T-helper 17 cell (primary cell): ENCODE measurements around the gene PI16. TPM values are rescaled to one million over a fixed set of nuclear protein-coding genes. Genes with fewer than 3 reads are reported as not detected.
A peak's percentile ranks its signal among the peaks of the same experiment; 100 is the strongest.

Source experiments
- ATAC-seq: fragments of 150-1000 bp; cut with Tn5 transposase; 2 replicates; pipeline ENCODE4 v1.10.0; 2021; ENCODE audit warnings: mild to moderate bottlenecking, moderate library complexity
- DNase-seq, 3 donors: peaks; one replicate each; pipeline versions ENCODE4 v3.0.0 to v3.0.0-alpha.2; 2020 to 2021
- H3K9me3 ChIP-seq: one replicate; pipeline ENCODE4 v1.7.0; 2013; ENCODE audit warnings: low read length, mild to moderate bottlenecking; ENCODE audit not compliant: control insufficient read depth, poor library complexity, severe bottlenecking
- H3K27ac Mint-ChIP-seq: one replicate; pipeline ENCODE4 v1.8.0; 2022; ENCODE audit warnings: mild to moderate bottlenecking, moderate library complexity, mixed read lengths
- H3K27me3 Mint-ChIP-seq: one replicate; pipeline ENCODE4 v1.8.0; 2022; ENCODE audit warnings: mixed read lengths
- H3K36me3 Mint-ChIP-seq: one replicate; pipeline ENCODE4 v1.8.0; 2022; ENCODE audit warnings: low read depth, mixed read lengths
- H3K4me1 Mint-ChIP-seq: one replicate; pipeline ENCODE4 v1.8.0; 2022; ENCODE audit warnings: mild to moderate bottlenecking, mixed read lengths
- H3K4me3 Mint-ChIP-seq: one replicate; pipeline ENCODE4 v1.8.0; 2022; ENCODE audit warnings: mild to moderate bottlenecking, moderate library complexity, mixed read lengths
- total RNA-seq, 4 donors: library from RNA in 2 of 4; stranded (reverse) in 2 of 4; gene quantifications; one replicate each; pipeline ENCODE4 v1.2.3 and lab custom pipeline; 2022 to 2026

The PI16 gene
- total RNA-seq, 2 donors from 2014 or later: 14.5 to 28.5 TPM

GRCh38 chr6:36976931-36977330 is 22.4 kb downstream of the PI16 start:
- H3K9me3 ChIP-seq: no peaks in the 10 kb centered on the region
- no peak for ATAC-seq
- Mint-ChIP-seq H3K36me3 (peaks cover 5% of the 10 kb centered on the region), H3K27ac (no peak overlapping the region), H3K27me3 (no peaks in the 10 kb centered on the region), H3K4me1 (peaks cover 27% of the 10 kb centered on the region), H3K4me3 (no peak overlapping the region)
- DNase-seq: no peak

- H3K9me3 ChIP-seq: no peaks in the 10 kb centered on the region
- H3K27me3 Mint-ChIP-seq: no peaks in the 10 kb centered on the region
- DNase-seq: no peak
- H3K36me3 Mint-ChIP-seq: peaks cover 7% of the 10 kb centered on the region
- H3K4me1 Mint-ChIP-seq: peaks cover 29% of the 10 kb centered on the region
- no peak overlapping the region for H3K27ac Mint-ChIP-seq
- peak; percentile 45 for ATAC-seq
- no peak overlapping the region for H3K4me3 Mint-ChIP-seq
These were observed 23.0 kb downstream of the PI16 start for GRCh38 chr6:36977470-36977941.

- Mint-ChIP-seq H3K27me3 (no peaks in the 10 kb centered on the region), H3K36me3 (peaks cover 7% of the 10 kb centered on the region), H3K27ac (peak overlapping the region; percentile 67), H3K4me3 (peak overlapping the region; percentile 25), H3K4me1 (peaks cover 29% of the 10 kb centered on the region)
- ATAC-seq: no peak
- no peak for DNase-seq
- no peaks in the 10 kb centered on the region for H3K9me3 ChIP-seq
These were observed 24.1 kb downstream of the PI16 start for GRCh38 chr6:36978421-36979346.

DNA sequence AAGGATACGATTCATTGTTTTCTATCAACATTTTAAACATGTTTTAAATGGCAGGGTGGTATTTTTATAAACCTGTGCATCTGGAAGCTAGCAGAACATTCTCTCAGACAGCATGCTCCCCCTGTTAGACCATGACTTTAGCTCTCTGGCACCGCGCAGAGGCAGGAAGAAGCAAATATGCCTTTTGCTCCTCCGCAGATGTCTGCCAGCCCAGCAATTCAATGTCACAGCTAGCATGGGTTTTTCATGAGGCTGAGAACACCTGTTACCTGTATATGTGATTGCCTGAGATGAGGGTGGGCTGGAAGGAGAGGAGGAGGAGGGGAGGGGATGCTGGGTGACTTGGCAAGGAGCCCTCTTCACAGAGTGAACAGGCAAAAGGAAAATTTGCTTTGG is 24.8 kb downstream of the PI16 start:
- Mint-ChIP-seq H3K27ac (no peak overlapping the region), H3K36me3 (peaks cover 7% of the 10 kb centered on the region), H3K4me3 (no peak overlapping the region), H3K27me3 (no peaks in the 10 kb centered on the region), H3K4me1 (peaks cover 29% of the 10 kb centered on the region)
- DNase-seq: no peak
- no peaks in the 10 kb centered on the region for H3K9me3 ChIP-seq
- peak; percentile 67 for ATAC-seq

GRCh38 chr6:36980129-36980528 is 25.6 kb downstream of the PI16 start:
- peaks cover 7% of the 10 kb centered on the region for H3K36me3 Mint-ChIP-seq
- peaks cover 29% of the 10 kb centered on the region for H3K4me1 Mint-ChIP-seq
- H3K9me3 ChIP-seq: no peaks in the 10 kb centered on the region
- no peaks in the 10 kb centered on the region for H3K27me3 Mint-ChIP-seq
- no peak for ATAC-seq
- H3K27ac Mint-ChIP-seq: peak overlapping the region; percentile 88
- DNase-seq: no peak
- no peak overlapping the region for H3K4me3 Mint-ChIP-seq

- Mint-ChIP-seq H3K27me3 (no peaks in the 10 kb centered on the region), H3K27ac (peak overlapping the region; percentile 88), H3K4me1 (peaks cover 29% of the 10 kb centered on the region), H3K4me3 (no peak overlapping the region), H3K36me3 (peaks cover 7% of the 10 kb centered on the region)
- ATAC-seq (no peak), DNase-seq (no peak)
- no peaks in the 10 kb centered on the region for H3K9me3 ChIP-seq
These were observed 26.5 kb downstream of the PI16 start for GRCh38 chr6:36980876-36981619.

- H3K9me3 ChIP-seq: no peaks in the 10 kb centered on the region
- Mint-ChIP-seq H3K4me1 (peaks cover 40% of the 10 kb centered on the region), H3K4me3 (no peak overlapping the region), H3K36me3 (peaks cover 6% of the 10 kb centered on the region), H3K27me3 (no peaks in the 10 kb centered on the region), H3K27ac (no peak overlapping the region)
- no peak for ATAC-seq
- DNase-seq: no peak
These were observed 29.0 kb downstream of the PI16 start for GRCh38 chr6:36983538-36983937.

- peaks cover 4% of the 10 kb centered on the region for H3K27me3 Mint-ChIP-seq
These were observed 30.3 kb downstream of the PI16 start for GRCh38 chr6:36984581-36985416.

DNA sequence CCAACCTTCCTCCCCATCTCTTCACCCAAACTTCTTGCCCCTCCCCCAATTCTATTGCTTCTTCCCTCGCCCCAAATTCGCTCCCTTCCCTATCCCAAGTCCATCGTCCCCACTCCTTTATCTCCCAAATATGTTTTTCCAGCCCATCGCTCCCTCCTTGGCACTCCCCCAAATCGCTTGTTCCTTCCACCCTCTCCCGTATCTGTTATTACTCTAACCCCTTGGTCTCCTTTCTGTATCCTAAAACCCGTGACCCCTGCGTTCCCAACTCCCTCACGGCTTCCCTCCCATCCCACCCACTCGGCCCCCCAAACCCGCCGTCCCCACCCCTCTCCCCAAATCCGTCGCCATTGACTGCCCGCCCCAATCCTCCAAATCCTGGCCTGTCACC is 30.9 kb downstream of the PI16 start:
- peaks cover 29% of the 10 kb centered on the region for H3K4me1 Mint-ChIP-seq
- peaks cover 6% of the 10 kb centered on the region for H3K36me3 Mint-ChIP-seq
- no peak for ATAC-seq
- DNase-seq: no peak
- peaks cover 4% of the 10 kb centered on the region for H3K27me3 Mint-ChIP-seq
- H3K4me3 Mint-ChIP-seq: no peak overlapping the region
- no peaks in the 10 kb centered on the region for H3K9me3 ChIP-seq
- no peak overlapping the region for H3K27ac Mint-ChIP-seq

More at GRCh38 chr6:36984581-36985416, 30.3 kb downstream of the PI16 start:
- DNase-seq (peak; percentile 33 to 57 (median 38)), ATAC-seq (peak; percentile 22)
- Mint-ChIP-seq H3K4me3 (no peak overlapping the region), H3K27ac (no peak overlapping the region), H3K36me3 (peaks cover 6% of the 10 kb centered on the region), H3K4me1 (peaks cover 32% of the 10 kb centered on the region)
- no peaks in the 10 kb centered on the region for H3K9me3 ChIP-seq

DNA sequence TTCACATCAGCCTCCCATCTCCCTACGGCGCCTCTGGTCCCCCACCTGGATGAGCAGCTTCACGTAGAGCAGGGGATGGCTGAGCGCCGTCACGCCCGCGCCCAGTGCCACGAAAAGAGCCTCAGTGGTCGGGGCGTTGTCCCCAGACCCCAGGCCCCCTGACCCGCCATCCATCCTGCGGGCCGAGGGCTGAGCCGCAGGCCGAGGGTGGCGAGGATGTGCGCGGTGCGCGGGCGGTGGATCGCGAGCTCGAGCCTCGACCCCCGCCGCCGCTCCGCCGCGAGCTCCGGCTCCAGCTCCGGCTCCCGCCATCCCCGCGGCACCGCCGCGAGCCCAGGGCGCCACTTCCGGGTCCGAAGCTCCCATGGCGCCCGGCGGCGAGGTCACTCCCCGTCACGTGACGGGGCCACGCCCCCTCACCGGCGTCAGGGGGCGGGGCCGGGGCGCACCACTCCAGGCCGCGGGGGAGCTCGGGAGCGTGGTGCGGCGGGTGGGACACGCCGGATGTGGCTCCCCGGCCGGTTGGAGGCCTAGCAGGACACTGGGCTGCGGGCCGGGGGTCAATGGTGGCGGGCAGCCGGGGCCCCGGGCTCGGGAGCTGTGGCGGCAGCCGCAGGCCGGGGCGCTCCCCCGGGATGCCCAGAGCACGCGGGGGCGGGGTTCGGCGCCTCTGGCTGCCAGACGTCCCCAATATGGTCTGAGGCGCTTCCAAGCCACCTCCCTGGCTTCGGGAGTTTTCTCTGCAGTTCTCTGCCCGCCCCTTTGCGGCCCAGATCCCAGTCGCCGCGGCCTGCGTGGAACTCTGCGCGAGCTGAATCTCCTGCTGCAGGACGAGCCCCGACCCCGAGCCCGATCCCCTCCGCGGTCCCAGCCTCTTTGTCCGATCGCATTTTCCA is 31.5 kb downstream of the PI16 start, which contains the start of gene MTCH1:
Gene MTCH1, minus strand, starts transcription at position 389 of the 896 bp plus-strand sequence. Its CDS starts 23 bp downstream, at position 366.
- peaks cover 25% of the 10 kb centered on the region for H3K4me1 Mint-ChIP-seq
- no peak within 1 kb of the TSS for H3K4me3 Mint-ChIP-seq
- ATAC-seq (peak; percentile 90), DNase-seq (peak; percentile 83 to 90 (median 88))
- peaks cover 4% of the 10 kb centered on the region for H3K27me3 Mint-ChIP-seq
- H3K36me3 Mint-ChIP-seq: peaks cover 6% of the 10 kb centered on the region
- H3K27ac Mint-ChIP-seq: peak within 1 kb of the TSS; percentile 96
- H3K9me3 ChIP-seq: no peaks in the 10 kb centered on the region

- DNase-seq (no peak), ATAC-seq (peak; percentile 15)
- no peaks in the 10 kb centered on the region for H3K9me3 ChIP-seq
- Mint-ChIP-seq H3K27me3 (peaks cover 4% of the 10 kb centered on the region), H3K27ac (peak overlapping the region; percentile 96), H3K4me3 (no peak overlapping the region), H3K36me3 (peaks cover 6% of the 10 kb centered on the region), H3K4me1 (peaks cover 20% of the 10 kb centered on the region)
These were observed 32.1 kb downstream of the PI16 start for GRCh38 chr6:36986704-36987047.

DNA sequence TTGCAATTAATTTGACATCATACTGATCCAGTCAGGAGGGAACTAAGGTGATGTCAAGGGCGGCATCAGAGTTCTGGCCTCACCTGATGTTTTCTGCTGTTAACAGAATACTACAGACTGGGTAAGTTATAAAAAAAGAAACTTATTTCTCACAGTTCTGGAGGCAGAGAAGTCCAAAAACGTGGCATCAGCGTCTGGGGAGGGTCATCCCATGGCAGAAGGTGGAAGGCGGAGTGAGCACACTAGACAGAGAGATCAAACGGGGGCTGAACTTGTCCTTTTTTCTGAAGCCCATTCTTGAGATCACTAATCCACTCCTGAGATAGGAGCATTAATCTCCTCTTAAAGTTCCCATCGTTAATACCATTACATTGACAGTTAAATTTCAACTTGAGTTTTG is 34.7 kb downstream of the PI16 start:
- H3K9me3 ChIP-seq: no peaks in the 10 kb centered on the region
- peaks cover 15% of the 10 kb centered on the region for H3K4me1 Mint-ChIP-seq
- peaks cover 4% of the 10 kb centered on the region for H3K27me3 Mint-ChIP-seq
- H3K4me3 Mint-ChIP-seq: no peak overlapping the region
- DNase-seq: no peak
- H3K27ac Mint-ChIP-seq: no peak overlapping the region
- peaks cover 2% of the 10 kb centered on the region for H3K36me3 Mint-ChIP-seq
- ATAC-seq: no peak
